Iris pigment epithelial cell (primary cell): Measurements from ENCODE around the gene LAMA4.

Source experiments
- DNase-seq: peaks from one replicate; pipeline ENCODE4 v3.0.0-alpha.2; 2011; ENCODE audit warnings: low read depth

Gene LAMA4

DNA sequence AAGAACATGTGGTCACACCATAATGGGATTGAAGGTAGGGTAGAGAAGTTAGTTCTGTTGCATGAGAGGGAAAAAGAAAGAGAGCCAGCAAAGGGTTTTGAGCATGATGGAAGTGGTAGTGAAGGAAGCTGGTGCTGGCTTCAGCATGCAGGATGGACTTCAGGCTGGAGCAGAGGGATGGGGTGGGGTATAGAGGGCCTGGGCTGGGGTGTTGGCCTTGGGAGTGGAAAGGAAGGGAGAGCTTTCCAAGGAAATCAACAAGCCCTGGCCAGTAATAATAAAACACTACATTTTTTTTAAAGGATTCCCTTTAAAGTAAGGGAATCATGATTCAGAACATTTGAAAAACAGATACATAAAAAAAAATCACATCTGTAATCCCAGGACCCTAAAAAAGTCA lies 61.2 kb downstream of the LAMA4 start:
- no peak for DNase-seq

DNA sequence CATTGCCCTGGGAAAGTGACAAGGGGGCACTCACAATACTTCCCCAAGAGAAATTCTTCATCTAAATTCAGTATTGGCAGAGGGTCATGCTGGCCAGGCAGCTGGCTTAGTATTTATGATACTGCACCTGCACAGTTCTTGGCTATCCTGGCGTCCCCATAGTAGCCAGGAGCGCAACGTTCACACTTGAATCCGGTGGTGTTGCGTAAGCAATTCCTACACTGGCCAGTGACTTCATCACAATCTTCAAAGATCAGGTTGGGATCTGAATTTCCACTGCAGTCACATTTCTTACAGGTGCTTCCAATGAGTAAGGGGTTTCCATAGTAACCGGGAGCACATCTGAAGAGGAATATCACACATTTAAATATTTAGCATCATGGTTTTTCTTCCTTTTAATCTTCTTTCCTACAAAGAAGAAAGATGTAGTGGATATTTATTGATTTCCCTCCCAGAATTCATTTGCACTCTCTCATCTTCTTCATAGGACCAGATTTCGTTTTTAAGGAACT lies 62.8 kb downstream of the LAMA4 start:
- no peak for DNase-seq

DNA sequence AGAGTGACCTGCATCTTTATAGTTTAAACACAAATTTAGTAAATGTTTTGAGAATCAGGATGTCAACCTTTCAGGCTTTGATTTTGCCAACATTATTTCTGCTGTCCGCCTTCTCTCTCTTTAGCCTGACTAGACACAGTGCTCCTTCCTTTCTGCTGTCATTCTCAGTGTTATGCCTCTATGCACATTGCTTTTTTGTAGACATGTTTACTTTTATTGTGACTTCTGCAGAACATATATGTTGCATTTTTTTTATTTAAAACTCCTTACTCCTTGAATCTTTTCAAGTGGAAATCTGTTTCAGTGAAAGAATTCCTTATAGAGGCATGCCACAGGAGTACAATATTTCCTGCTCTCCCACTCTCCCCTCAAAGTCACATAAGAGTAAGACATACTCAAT lies 64.2 kb downstream of the LAMA4 start:
- no peak for DNase-seq

DNA sequence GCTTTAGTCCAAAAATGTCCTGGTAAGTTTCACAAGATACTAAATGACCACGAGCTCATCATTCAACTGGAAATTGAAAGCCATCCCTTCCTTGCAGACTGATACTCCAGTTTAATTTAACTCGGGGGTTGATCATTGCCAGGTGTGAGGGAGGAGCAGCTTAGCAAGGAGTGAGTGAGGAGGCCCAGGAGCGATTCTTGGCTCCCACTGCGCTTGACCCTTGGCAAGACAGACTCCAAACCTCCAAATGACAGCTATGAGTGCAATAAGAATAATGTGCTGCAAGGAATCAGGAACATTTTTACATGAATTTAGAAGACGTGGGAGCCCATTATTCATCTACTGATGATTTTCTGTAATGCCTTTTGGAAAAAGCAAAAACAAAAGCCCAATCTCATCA lies 64.9 kb downstream of the LAMA4 start:
- peak; percentile 49 for DNase-seq

DNA sequence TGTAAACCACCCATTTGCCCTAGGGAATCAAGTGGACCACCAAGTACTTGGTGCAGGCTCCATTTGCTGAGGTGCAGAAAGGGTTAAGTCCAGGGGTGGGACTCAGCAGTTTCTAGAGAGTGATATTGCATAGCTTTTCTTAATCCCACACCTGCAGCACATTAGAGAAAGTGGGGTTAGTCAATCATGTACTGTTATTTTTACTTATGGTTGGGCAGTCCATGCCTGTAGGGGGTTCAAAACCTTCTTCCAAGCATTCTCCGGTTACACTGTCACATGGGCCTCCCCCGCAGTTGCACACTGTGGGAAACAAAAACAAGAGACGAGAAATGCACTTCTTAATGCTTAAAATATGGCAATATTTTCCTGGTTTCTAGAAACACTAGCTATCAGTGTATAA lies 65.5 kb downstream of the LAMA4 start:
- peak; percentile 96 for DNase-seq

DNA sequence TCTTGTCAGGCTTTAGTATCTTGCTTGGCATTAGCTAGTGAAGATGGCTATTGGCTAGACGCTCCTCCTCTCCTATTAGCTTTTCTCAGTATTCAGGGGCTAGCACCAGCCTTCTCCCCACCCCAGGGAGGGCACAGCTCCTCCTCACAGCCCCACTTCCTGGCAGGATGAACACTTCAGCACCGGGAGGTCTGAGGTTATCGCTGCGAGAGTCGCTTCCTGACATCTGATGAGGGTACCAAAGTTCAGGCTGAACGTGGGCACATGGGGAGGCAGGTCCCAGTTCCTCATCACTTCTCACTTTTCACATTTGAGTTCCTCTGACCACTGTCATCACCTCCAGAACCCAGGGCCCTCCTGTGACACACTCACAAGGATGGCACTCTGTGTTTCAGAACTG lies 66.6 kb downstream of the LAMA4 start:
- DNase-seq: no peak

DNA sequence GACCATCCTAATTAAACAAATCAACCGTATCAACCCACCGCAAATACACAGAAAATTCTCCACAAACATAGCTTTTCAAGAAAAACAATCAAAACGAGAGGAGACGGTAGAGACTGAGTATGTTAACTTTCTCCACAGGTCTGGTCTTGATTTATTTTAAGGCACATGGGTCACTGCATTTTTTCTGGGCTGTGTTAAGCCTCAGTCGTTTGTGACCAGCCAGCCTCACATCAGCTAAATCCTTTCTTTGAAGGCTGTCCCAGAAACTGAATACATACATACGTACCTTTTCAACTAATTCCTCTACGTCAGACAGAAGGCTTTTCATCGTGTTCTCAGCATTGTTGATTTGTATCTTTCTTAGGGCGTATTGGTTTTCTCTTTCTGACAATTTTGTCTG lies 69.4 kb downstream of the LAMA4 start:
- peak; percentile 30 for DNase-seq

DNA sequence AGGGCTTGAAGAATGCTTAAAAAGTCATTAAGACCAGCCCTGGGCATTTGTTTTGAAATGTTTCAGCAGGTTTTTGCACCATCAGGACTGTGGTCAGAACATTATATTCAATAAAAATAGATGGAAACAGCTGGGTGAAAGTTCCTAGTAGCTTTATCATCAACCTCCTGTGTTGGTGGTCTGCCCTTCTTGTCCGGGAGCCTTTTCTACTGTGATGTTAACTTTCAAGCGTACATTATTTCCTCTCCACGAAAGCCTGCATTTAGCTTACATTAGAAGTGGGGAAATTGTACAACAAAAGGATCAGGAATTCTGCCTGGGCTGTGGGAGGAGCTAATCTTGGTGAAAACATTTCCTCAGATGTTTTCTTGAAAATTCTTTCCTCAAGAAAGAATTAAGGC lies 71.1 kb downstream of the LAMA4 start:
- DNase-seq: peak; percentile 82

DNA sequence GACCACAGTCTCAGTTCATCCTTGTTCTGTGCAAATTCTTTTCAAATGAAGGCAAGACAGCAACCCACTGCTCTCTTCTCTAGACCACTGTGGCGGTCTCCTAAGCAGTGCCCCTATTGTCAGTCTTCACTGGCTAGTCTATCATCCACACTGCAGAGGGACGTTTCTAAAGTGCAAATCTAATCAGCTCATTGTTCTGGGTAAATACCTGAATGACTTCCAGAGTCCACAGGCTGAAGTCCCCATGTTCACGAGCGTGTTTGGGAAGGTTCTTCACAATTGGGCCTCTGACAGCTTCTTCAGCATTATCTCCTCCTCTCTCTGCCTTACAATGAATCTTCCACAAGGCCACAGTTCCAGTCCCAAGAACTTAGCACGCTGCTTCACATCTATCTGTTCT lies 73.2 kb downstream of the LAMA4 start:
- DNase-seq: no peak

DNA sequence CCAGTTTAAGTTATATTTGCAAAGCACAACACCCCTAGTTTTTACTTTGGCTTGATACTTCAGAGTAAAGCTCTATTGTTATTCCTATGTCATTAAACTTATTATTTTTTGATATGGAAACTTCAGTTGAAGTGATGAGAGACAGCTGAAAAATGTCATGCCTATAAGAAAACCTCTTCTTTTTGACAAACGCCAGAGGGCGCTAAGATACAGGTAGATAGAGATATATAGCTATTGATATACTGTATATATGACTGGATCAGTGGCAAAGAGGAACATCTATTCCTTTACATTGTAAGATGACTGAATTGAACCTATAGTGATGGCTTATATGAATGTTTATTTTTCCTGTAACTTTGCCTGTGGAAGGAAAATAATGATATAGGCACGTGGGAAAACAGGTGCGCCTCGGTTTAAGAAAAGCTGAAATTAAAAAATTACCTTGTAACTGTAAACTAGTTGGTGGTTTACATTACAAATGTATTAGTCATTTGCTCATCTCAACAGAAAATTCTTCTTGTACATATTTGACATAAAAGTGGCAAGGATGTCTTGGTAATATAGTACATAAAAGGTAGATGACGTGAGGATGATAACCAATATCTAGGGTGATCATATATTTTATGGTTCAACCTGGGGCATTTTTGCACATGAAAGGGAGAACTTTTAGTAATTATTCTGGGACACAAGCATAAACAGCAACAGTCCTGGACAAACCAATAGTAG lies 74.1 kb downstream of the LAMA4 start:
- DNase-seq: peak; percentile 89

DNA sequence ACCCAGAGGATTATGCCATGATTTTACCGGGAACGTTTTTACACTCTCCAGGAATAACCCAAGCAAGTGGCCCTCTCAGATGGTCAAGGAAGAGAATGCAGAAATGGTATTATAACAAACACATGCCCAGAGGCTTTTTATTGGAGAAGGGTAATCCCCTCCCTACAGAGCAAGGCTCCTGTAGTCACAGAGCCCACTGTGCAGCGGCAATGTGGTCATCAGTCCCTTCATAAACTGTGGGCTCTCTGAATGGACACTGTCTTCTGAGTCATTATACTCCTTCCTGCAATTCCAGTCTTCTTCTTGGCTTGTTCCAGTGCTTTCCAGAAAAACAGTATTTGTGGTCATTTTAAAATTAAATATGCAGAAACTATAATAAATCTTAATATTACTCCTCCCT lies 74.7 kb downstream of the LAMA4 start:
- DNase-seq: no peak

DNA sequence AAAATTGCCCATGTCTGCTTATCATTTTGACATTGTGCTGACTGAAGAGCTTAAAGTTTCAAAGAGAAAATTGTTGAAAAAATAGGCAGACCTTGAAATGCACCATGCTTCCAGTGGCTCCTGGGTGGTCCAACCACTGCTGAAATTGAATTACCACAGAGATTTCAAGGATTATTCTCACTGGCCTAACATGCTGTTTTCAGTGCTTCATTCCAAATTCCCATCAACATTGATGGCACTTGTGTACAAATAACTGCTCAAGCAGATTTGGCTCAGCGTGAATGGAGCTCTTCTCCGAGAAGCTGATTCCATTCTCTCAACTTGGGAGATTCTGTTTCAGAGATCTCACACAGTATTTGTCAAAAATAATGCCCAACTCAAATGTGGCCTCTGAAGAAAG lies 75.5 kb downstream of the LAMA4 start:
- DNase-seq: no peak

DNA sequence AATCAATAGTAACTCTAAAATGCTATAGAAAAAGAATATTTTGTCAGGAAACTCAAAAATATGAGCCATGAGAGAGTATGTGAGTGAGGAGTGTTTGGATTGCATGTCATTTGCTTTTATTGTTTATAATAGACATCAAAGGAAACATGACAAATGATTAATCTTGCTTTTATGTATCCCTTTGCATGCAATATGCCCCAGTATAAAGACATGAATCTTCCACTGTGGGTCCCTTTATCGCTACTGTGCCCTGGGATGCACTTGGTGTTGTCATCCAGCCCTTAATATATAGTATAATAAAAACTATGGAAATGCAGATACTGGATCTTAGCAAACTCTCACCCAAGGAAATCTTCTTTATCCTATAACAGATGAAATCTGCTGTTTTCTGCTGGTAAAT lies 77.3 kb downstream of the LAMA4 start:
- DNase-seq: no peak

DNA sequence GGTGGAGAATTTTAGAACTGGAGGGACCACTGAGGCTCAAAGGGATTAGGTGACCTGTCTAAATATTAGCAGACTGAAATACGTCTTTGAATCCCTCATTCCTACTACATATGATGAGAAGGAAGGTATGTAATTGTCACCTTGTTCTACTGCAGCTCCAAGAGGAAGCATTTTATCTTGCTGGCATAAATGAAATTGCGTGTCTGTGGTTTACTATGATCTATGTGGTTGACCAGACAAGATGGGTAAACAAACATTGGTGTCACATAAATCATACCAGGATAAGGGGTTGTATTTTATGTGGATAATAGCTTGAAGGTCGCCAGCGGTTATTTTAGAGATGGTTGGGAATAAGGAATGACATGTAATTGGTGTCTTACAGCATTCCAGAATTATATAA lies 78.2 kb downstream of the LAMA4 start:
- no peak for DNase-seq

DNA sequence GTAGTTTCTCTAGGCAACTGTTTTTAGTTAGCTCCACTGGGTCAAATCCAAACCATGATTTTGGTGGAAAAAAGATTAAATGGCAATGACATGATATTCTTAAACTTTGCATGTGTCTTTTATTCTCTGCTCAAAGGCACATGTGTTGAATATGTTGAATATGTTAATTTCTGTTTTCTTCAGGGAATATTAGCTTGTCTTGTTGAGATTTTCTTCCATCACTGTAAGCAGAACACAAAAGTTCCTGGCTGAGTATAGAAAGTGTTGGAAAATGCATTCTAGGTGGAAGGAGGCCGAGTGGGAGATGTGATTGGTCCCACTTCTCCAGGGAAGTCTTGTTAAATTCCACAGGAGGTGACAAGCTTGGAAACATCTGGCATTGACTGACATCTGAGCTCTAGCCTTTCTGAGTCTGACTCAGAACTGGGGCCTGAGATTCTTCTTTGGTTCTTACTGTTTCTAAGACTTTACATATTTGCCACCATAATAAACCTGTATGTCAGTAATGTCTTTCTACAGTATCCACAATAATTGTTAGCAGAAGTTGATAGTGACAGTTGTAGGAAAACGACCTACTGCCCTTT lies 81.1 kb downstream of the LAMA4 start:
- DNase-seq: peak; percentile 43

DNA sequence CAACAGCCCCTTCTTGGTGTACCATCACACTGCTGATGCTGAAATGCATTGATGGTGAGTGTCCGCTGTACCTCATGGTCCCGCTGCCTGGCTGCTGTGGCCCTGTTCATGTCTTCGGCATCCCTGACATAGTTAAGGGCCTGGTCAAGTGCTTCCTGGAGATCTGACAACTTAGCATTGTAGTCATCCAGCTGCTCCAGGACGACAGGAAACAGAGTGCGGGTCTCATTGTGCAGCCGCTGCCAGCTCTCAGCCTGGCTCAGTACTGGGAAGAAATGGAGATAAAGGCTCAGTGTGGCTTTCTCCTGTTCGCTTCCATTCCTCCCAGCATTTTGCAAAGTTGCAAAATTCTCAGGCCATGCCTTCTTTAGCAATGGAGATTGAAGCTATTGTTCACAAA lies 81.8 kb downstream of the LAMA4 start:
- DNase-seq: no peak

DNA sequence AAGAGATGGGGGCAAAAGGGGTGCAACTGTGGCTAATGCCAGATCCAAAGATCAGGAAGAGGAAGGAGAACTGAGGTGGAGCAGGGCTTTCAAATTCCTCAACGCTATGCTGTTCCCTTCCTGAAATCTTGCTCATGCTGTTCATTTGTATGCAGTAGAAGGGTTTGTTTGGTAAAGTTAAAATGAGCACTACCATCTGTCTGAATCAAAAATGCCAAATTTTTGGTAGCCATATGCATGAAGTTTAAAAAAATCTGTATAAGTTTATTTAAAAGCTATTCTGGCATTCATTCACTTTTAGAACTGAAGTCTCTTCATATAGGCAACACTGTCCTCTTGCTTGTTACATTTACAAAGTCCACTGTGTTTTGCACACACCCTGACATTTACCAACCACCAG lies 84.8 kb downstream of the LAMA4 start:
- DNase-seq: no peak

DNA sequence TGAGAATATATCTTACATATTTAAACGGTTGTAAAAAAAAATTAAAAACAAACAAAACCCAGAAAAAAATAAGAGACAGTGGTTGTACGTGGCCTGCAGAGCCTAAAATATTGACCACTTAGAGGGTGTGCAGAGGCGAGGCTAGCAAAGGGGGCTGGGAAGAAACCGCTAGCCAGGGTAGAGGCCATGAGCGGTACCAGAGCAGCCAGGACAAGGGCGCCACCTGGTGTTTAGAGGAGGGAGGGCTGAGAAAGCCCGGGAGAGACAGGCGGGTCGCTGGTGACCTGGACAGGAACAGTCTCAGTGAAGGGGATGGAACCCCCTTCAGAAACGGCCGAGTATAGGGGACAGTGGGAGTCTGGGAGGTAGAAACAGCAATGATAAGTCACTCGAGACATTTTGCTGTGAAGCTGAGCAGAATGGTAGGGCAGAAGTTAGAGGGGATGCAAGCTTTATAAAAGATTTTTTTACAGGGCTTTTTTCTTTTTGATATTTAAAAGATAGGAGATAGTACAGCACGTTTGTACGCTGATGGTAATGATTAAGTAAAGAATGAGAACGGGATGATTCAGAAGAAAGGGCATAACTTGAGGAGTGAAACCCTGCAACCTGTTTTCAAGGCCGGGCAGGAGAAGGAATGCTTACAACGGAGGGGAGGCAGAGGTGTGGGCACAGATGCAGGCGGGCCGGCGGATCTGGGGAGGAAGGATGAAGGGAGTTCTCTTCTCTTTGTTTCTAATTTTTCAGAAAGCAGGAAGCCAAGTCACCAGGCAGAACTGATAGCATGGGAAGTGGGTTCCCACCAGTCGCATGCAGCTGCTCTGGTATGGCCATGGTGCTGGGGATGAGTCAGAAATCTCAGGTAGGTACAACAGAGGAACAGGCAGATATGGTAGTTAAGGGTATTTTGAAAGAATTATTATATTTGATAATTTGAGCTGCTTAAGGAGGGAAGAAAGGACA lies 90.8 kb downstream of the LAMA4 start:
- DNase-seq: peak; percentile 30

DNA sequence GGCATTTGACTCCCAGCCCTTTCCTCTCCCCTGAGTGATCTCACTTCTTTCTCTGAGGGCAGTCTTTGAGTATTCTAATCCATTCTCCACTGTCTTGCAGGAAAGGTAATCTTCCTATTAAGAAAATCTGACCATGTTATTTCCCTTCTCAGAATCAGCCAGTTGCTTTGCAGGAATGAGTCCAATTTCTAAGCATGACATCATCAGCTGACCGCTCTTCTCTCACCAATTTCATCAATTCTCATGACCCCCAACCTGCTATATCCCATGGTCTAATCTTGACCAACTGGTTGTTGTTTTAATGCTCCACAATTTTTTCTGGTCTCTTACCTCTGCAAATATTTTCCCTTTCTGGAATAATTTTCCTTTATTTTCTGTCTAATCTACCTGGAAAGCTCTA lies 93.6 kb downstream of the LAMA4 start:
- no peak for DNase-seq

DNA sequence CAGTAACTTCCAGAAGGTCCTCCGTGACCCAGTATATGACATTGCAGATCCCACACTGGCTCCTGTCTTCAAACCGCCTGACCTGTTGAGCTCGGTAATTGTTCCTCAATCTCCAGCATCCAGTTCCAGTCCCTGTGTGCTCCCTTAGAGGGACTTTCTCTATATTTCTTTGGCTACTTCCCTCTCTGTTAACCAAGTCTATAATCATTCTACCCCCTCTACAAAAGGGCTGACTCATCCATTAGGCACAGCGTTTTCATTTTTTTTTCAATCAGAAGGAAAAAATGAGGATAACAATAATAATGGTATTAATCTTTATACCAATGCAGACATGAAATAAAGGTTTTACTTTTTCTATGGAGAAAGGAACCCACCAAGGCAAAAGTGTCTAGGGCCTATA lies 97.7 kb downstream of the LAMA4 start:
- DNase-seq: peak; percentile 36

DNA sequence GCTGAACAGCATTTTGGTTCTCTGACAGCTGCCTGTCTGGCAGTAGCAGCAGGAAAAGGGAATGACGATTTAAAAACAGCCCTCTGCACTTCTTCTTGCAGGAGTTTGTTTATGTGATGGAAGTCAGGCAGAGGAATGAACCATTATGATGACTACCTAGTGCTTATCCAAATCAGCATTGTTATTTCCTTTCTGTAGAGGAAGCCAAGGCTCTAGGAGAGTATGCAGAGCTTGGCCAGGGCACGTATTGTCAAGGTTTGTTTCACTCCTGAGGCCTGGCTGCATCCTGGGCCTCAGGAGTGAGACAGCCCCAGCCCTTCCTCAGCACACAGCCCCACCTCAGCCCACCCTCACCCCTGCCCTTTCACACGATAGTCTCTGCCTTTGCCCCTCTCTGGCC lies 98.5 kb downstream of the LAMA4 start:
- DNase-seq: peak; percentile 70

DNA sequence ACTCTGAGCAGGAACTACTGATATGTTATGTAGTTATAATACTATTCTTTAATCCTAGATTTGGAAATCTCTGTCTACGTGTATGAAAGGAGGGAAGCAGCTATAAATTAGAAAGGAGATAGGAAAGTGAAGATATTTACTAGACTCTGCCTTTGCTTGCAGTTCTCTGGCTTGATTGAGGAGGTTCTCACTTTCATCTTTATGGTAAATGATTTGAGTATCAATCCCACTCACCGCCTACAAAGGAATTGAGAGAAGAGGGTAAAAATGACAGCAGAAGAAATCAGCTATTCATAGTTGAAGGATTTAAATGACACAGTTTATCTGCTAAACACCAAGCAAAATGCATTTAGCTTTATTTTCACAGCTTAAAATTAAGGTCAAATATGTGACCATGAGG lies 99.7 kb downstream of the LAMA4 start:
- DNase-seq: no peak
